HG03571 (cell line): ENCODE results near the gene APOOL.
"Not testable (repeated sequence)": the region's sequence is repeated elsewhere in the genome, so short reads cannot be mapped to it uniquely, and the experiment has no call there.

Experiments used
- ATAC-seq: cut with Tn5 transposase; IDR thresholded peaks from one replicate; pipeline ENCODE4 v1.9.1; 2021; ENCODE audit not compliant: unreplicated experiment

The APOOL gene

GRCh38 chrX:85077247-85077646 is 73.6 kb downstream of the APOOL start:
- not testable (repeated sequence) for ATAC-seq

DNA sequence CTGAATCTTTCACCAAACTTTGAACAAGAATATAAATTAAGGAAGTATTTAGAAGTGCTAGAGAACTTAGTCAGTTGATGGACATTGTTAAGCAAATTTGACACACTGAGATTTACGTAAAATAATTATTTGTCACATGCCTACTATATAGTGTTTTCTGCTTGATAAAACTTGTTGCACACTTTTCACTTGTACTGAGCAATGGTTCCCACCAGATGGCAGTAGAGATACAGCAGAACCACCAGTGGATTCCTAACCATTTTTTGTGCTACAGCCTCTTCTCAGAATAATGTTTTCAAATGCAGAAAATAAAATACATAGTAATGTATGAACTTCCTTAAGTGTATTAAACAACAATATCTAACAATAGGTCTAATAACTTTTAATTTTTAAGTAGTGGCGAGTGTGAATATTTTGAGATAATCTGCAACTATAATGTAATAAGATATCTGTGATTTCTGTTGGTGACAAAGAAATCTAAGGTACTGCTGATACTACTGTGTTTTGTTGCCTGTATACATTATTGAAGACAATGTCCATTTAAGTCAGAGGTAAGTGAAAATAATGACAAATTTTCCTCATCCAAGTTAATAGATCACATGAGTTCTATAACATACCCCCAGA is 81.2 kb downstream of the APOOL start:
- peak; percentile 68 for ATAC-seq

DNA sequence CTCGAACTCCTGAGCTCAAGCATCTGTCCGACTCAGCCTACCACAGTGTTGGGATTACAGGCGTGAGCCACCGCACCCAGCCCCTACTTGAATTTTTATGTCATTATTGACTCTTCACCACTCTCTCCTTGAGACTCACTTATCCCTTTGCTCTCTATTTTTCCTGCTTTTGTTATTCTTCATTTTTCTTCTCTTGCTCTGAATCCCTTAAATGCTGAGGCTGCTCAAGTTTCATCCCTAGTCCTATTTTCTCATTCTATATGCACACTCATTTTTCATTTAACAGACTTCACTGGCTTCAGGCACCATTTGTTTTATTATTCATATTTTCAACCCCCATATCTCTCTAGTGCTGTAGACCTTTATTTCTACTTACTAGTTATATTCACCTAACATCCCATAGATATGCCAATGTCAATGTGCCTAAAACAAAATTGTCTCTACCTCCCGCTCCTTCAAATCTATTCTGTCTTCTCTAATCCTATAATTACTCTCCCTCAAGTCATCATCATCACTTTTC is 85.7 kb downstream of the APOOL start:
- no peak for ATAC-seq

DNA sequence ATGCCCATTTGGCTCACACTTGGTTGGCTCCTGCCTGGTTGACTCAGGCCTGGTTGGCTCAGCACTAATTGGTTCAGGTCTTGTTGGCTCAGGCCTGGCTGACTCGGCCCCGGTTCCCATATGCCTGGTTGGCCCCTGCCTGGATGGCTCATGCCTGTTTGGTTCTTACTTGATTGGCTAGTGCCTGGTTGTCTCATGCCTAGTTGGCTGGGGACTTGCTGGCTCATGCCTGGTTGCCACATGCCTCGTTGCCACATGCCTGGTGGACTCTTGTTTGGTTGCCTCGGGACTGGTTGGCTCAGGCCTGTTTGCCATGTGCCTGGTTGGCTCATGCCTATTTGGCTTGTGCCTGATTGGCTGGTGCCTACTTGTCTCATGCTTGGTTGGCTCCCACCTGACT is 103.7 kb downstream of the APOOL start:
- no peak for ATAC-seq

DNA sequence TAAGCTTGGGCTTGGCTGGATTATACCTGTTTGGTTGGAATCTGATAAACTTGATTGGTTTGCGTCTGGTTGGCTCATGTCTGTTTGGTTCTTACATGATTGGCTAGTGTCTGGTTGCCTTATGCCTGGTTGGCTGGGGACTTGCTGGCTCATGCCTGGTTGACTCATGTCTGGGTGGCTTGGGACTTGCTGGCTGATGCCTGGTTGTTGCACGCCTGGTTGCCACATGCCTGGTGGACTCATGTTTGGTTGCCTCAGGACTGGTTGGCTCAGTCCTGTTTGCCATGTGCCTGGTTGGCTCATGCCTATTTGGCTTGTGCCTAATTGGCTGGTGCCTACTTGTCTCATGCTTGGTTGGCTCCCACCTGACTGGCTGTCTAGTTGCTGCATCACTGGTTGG is 104.5 kb downstream of the APOOL start:
- no peak for ATAC-seq

- ATAC-seq = no peak
Observed at GRCh38 chrX:85109235-85109634, 105.6 kb downstream of the APOOL start.

GRCh38 chrX:85111347-85111746 is 107.7 kb downstream of the APOOL start:
- no peak for ATAC-seq

GRCh38 chrX:85112293-85112692 is 108.6 kb downstream of the APOOL start:
- ATAC-seq = no peak

DNA sequence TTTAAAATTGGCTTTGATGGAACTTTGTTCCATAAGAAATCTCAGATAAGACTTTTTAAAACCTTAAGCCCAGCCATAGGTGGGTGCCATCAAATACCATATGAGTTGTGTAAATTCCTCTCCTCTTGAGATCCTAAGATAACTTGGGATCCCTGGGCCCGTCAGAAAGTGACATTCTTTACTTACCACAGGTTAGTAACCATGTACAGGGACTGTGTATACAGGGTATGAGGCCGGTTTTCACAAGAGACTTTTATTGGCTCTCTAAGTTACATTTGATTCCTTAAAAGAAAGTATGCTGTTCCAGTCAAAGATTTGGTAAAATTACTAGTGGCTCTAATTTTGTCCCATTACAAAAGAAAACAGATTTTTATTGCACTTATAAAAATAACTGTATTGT is 110.1 kb downstream of the APOOL start:
- ATAC-seq = no peak

DNA sequence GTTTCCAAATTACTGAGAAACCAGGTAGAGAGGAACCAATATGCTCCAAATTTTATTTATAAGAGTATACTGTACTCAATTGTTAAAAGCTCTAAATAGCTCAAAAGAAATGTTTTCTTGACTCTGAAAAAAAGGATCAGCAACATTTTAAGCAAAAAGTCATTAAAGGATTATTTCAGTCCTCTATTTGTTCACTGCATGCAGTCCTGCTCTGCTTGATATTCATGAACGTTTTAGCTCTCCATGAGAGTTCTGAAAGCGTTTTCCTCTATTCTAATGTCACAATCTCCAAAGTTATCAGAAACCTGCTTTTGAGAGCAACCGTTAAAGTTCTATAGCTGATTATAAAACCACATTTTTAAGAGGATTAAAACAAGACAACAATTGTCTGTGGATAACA is 110.5 kb downstream of the APOOL start:
- ATAC-seq = no peak

GRCh38 chrX:85114776-85115175 is 111.1 kb downstream of the APOOL start:
- no peak for ATAC-seq

- no peak for ATAC-seq
Observed at GRCh38 chrX:85115252-85115651, 111.6 kb downstream of the APOOL start.

GRCh38 chrX:85136409-85136808 is 132.7 kb downstream of the APOOL start:
- ATAC-seq = no peak

GRCh38 chrX:85139422-85139821 is 135.7 kb downstream of the APOOL start:
- no peak for ATAC-seq

DNA sequence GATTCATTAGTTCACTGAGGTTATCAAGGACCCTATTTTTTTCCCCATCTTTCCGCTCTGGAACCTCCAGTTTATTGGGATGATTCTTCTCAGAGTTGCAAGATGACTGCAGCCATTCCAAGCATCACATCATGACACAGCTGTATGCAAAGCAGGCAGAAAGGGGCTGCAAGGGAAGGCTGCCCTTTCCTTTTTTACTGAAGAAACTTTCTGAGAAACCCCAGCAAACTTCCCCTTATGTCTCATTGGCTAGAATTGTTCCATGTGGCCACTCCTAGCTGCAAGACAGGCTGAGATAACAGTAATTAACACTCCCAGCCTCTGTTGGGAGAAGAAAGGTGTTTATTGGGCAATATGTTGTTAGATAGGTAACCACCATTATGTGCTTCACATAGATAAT is 137.3 kb downstream of the APOOL start:
- no peak for ATAC-seq
